Left ventricle myocardium superior (tissue), 1 donor: ENCODE results near the gene LSG1. TPM values are rescaled to one million over a fixed set of nuclear protein-coding genes. Genes with fewer than 3 reads are reported as not detected.

Source experiments
- ATAC-seq: fragments of 200-7000 bp; cut with Tn5 transposase; one replicate; pipeline ENCODE4 v1.9.1; 2020; ENCODE audit warnings: mild to moderate bottlenecking, moderate library complexity
- DNase-seq: peaks from one replicate; pipeline ENCODE4 v3.0.0-alpha.2; 2020
- intact Hi-C: fragments of 100-400 bp; cut with micrococcal nuclease; formaldehyde crosslinking; loops from one replicate; pipeline ENCODE4 v1.11.0; 2022
- total RNA-seq: library from RNA; stranded (reverse); fragmentation: NEBNext Ultra II Directional; extraction: Animal tissue kit (Norgen Biotek cat#: 25700); gene quantifications from one replicate; pipeline ENCODE4 v1.2.1, GENCODE V29; 2021
- donor health status: DM: no; HTN: yes; CAD: no; lungs with severe emphysema.

LSG1 gene
- total RNA-seq, 1 donor from 2014 or later, result 21.4 TPM

- ATAC-seq (no peak), DNase-seq (no peak)
- intact Hi-C loops, result no loop called here
Observed at GRCh38 chr3:194604837-194605236, 67.2 kb downstream of the LSG1 start.

- no peak for ATAC-seq
- intact Hi-C loops, result no loop called here
- DNase-seq, result no peak
Observed at GRCh38 chr3:194604126-194604525, 67.9 kb downstream of the LSG1 start.

- DNase-seq (no peak), ATAC-seq (no peak)
- intact Hi-C loops, result no loop called here
Observed at GRCh38 chr3:194602669-194603171, 69.3 kb downstream of the LSG1 start.

- intact Hi-C loops, result no loop called here
- no peak for ATAC-seq
- peak; percentile 21 for DNase-seq
Observed at GRCh38 chr3:194598771-194599557, 73.0 kb downstream of the LSG1 start.

- intact Hi-C loops, result no loop called here
- DNase-seq, result no peak
- ATAC-seq, result no peak
Observed at GRCh38 chr3:194596906-194597305, 75.1 kb downstream of the LSG1 start.

- intact Hi-C loops, result loop anchor here (5.0 kb wide), 1 partner anchor 121 kb away; no protein-coding TSS in a partner anchor
- ATAC-seq (peak; percentile 25), DNase-seq (no peak)
Observed at GRCh38 chr3:194592798-194593752, 78.9 kb downstream of the LSG1 start.

Other genes starting within 250 kb of the LSG1 start
- 41.4 TPM for gene ATP13A3, start 185.2 kb downstream of the LSG1 start, total RNA-seq
- gene TMEM44, start 38.8 kb downstream of the LSG1 start, total RNA-seq, result 5.3 TPM
- gene FAM43A, start 13.7 kb upstream of the LSG1 start, total RNA-seq, result 13.9 TPM